ENCODE measurements around the gene DUSP22.

The DUSP22 gene

GRCh38 chr6:361411-362132 is 69.3 kb downstream of the DUSP22 start:
- DNase-seq (ENCODE audit: extremely low read depth, low read depth), result no peak
- no peak for TF ChIP-seq CTCF (IDR thresholded peaks at IDR 0.05; ENCODE audit: low read depth, low read length, missing control alignments)
- no peak overlapping the region for H3K4me3 ChIP-seq (replicated peaks; ENCODE audit: low read depth, low read length)

DNA sequence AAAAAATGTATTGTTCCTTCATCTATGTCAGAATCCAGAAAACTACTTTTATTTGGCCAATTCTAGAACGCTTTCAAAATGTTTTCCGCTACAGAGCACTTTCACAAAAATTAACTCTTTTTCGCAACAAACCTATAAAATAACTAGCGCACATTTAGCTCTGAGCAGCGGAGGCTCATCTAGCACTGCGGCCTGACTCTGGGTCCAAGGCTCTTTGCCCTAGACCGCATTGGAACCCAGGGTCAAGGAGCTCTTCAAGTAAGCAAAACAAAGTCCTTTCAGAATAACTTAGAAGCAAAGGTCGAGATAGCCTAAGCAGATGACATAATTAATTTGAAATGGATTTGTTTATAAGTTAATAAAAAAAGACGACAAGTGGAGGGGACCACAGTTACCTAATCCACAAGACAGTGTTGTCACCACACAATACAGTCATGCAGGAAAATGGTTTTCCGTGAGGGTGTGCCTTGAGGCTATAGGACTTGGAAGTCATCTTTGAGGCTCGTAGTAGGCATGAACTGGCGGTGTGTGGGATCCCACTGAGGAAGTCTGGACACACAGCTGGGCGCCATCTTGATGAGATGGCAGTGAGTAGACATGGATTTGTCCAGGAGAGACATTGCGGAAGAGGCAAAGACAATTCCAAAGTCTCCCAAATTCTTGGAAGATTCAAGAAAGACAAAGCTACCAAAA is 70.1 kb downstream of the DUSP22 start:
- H3K4me3 ChIP-seq (replicated peaks; ENCODE audit: low read depth, low read length), result no peak overlapping the region
- no peak for TF ChIP-seq CTCF (IDR thresholded peaks at IDR 0.05; ENCODE audit: low read depth, low read length, missing control alignments)
- DNase-seq (ENCODE audit: extremely low read depth, low read depth), result no peak

DNA sequence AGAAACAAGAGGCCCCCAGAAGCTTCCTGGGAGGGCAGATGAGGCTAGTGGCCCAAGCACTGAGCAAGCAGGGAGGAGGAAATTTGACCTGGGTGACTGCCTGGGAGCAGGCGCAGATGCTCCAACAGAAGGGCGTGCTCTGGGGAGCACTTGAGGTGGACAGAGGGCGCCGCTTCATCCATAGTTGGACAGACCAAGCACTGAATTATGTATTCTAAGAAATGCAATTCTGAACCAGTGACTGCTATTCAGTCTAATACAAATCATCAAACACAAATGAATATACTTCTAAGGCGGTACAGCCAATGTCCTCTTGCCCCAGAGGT is 70.6 kb downstream of the DUSP22 start:
- TF ChIP-seq CTCF (IDR thresholded peaks at IDR 0.05; ENCODE audit: low read depth, low read length, missing control alignments), result no peak
- no peak for DNase-seq (ENCODE audit: extremely low read depth, low read depth)
- H3K4me3 ChIP-seq (replicated peaks; ENCODE audit: low read depth, low read length), result no peak overlapping the region

DNA sequence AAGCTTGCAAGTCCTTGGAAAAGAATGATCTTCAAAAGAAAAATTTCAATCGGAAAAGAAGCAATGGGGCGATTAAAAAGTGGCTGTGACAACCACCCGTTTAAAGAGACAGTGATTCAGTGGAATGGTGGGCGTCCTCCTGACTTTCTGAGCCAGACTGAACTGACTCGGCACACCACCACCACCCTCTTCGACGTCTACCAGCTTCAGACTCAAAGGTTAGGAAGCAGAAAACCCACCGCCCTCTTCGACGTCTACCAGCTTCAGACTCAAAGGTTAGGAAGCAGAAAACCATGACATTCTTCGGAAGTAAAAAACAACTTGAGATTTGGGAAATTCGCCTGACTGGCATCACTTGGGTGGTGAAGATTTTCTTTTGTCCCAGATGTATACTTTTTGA is 71.0 kb downstream of the DUSP22 start:
- no peak for TF ChIP-seq CTCF (IDR thresholded peaks at IDR 0.05; ENCODE audit: low read depth, low read length, missing control alignments)
- DNase-seq (ENCODE audit: extremely low read depth, low read depth), result no peak
- H3K4me3 ChIP-seq (replicated peaks; ENCODE audit: low read depth, low read length), result no peak overlapping the region

DNA sequence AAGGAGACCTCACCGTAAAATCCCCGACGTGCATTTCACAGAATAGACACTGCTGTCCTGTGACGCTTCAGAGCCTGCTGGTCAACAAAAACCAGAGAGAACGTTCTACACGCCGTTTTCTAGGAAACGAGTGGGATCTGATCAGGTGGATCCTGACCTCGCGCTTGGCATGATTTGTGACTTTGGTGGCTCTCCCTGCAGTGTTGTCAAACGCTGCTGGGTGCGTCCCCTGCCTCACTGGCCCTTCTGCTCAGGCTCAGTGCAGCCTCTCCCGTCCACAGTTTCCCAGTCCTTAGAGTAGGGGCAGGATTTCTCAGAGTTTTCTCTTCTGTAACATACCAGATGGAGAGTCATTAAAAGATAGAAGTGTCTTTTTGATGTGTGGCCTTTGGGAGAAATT is 71.6 kb downstream of the DUSP22 start:
- TF ChIP-seq CTCF (IDR thresholded peaks at IDR 0.05; ENCODE audit: low read depth, low read length, missing control alignments), result no peak
- no peak overlapping the region for H3K4me3 ChIP-seq (replicated peaks; ENCODE audit: low read depth, low read length)
- DNase-seq (ENCODE audit: extremely low read depth, low read depth), result no peak

GRCh38 chr6:364609-365540 is 72.6 kb downstream of the DUSP22 start:
- DNase-seq (ENCODE audit: extremely low read depth, low read depth), result no peak
- no peak for TF ChIP-seq CTCF (IDR thresholded peaks at IDR 0.05; ENCODE audit: low read depth, low read length, missing control alignments)
- no peak overlapping the region for H3K4me3 ChIP-seq (replicated peaks; ENCODE audit: low read depth, low read length)

Measured in HFF-Myc (cell line).